ENCODE measurements around the gene SIK2. TPM values are rescaled to one million over a fixed set of nuclear protein-coding genes. Genes with fewer than 3 reads are reported as not detected.

Gene SIK2
- polyA plus RNA-seq, 1 donor from 2014 or later, result 9.0 TPM

GRCh38 chr11:111570796-111571195, 31.5 kb upstream of the SIK2 start:
- Histone ChIP-seq H3K4me2 (ENCODE audit: low read length) (no peak overlapping the region), H3K9ac (ENCODE audit: low read length) (no peak overlapping the region), H3K9me2 (ENCODE audit: insufficient read depth, low read length) (no peaks in the 10 kb centered on the region), H4K20me1 (ENCODE audit: insufficient read depth) (no peaks in the 10 kb centered on the region), H3K27me3 (ENCODE audit: insufficient read depth, low read depth, low read length) (no peaks in the 10 kb centered on the region), H3K79me2 (replicated peaks; ENCODE audit: insufficient read depth, low read length) (no peaks in the 10 kb centered on the region), H3K4me3 (ENCODE audit: low read length) (no peak overlapping the region), H3F3A (ENCODE audit: insufficient read depth, low read length, poor library complexity, severe bottlenecking) (no peaks in the 10 kb centered on the region), H2AFZ (ENCODE audit: low read depth, low read length) (no peak overlapping the region), H3K9me3 (ENCODE audit: low read length) (no peaks in the 10 kb centered on the region), H3K36me3 (ENCODE audit: insufficient read depth, low read length) (no peaks in the 10 kb centered on the region), H3K27ac (ENCODE audit: low read length) (no peak overlapping the region)
- TF ChIP-seq REST (IDR thresholded peaks at IDR 0.05; ENCODE audit: borderline replicate concordance) (no peak), CTCF (IDR thresholded peaks at IDR 0.05; ENCODE audit: poor library complexity, severe bottlenecking) (no peak), RAD21 (conservative IDR thresholded peaks at IDR 0.05) (no peak), SMC3 (conservative IDR thresholded peaks at IDR 0.05; ENCODE audit: poor library complexity) (no peak), MXI1 (conservative IDR thresholded peaks at IDR 0.05; ENCODE audit: poor library complexity, severe bottlenecking) (no peak), EZH2 (IDR thresholded peaks at IDR 0.05; ENCODE audit: borderline replicate concordance, insufficient read depth, low read length, poor library complexity, severe bottlenecking) (no peak), POLR2AphosphoS5 (IDR thresholded peaks at IDR 0.05) (no peak), EP300 (conservative IDR thresholded peaks at IDR 0.05; ENCODE audit: poor library complexity, severe bottlenecking) (no peak), TAF1 (IDR thresholded peaks at IDR 0.05; ENCODE audit: low read depth) (no peak)

- Histone ChIP-seq H3K27me3 (ENCODE audit: insufficient read depth, low read depth, low read length) (no peaks in the 10 kb centered on the region), H3K4me2 (ENCODE audit: low read length) (no peak overlapping the region), H4K20me1 (ENCODE audit: insufficient read depth) (no peaks in the 10 kb centered on the region), H3F3A (ENCODE audit: insufficient read depth, low read length, poor library complexity, severe bottlenecking) (no peaks in the 10 kb centered on the region), H3K27ac (ENCODE audit: low read length) (no peak overlapping the region), H3K9ac (ENCODE audit: low read length) (no peak overlapping the region), H3K9me2 (ENCODE audit: insufficient read depth, low read length) (no peaks in the 10 kb centered on the region), H3K4me3 (ENCODE audit: low read length) (no peak overlapping the region), H2AFZ (ENCODE audit: low read depth, low read length) (no peak overlapping the region), H3K9me3 (ENCODE audit: low read length) (no peaks in the 10 kb centered on the region), H3K36me3 (ENCODE audit: insufficient read depth, low read length) (no peaks in the 10 kb centered on the region), H3K79me2 (replicated peaks; ENCODE audit: insufficient read depth, low read length) (no peaks in the 10 kb centered on the region)
- TF ChIP-seq POLR2AphosphoS5 (IDR thresholded peaks at IDR 0.05) (no peak), SMC3 (conservative IDR thresholded peaks at IDR 0.05; ENCODE audit: poor library complexity) (no peak), REST (IDR thresholded peaks at IDR 0.05; ENCODE audit: borderline replicate concordance) (no peak), CTCF (IDR thresholded peaks at IDR 0.05; ENCODE audit: poor library complexity, severe bottlenecking) (no peak), MXI1 (conservative IDR thresholded peaks at IDR 0.05; ENCODE audit: poor library complexity, severe bottlenecking) (no peak), EP300 (conservative IDR thresholded peaks at IDR 0.05; ENCODE audit: poor library complexity, severe bottlenecking) (no peak), EZH2 (IDR thresholded peaks at IDR 0.05; ENCODE audit: borderline replicate concordance, insufficient read depth, low read length, poor library complexity, severe bottlenecking) (no peak), RAD21 (conservative IDR thresholded peaks at IDR 0.05) (no peak), TAF1 (IDR thresholded peaks at IDR 0.05; ENCODE audit: low read depth) (no peak)
Measured at GRCh38 chr11:111571829-111572501, 30.3 kb upstream of the SIK2 start.

Measured in neural cell (in vitro differentiated cells).